HG03103 (cell line): ENCODE results near the gene USP40.

Source experiments
- ATAC-seq: cut with Tn5 transposase; IDR thresholded peaks from one replicate; pipeline ENCODE4 v1.9.1; 2021; ENCODE audit warnings: low read depth; ENCODE audit not compliant: unreplicated experiment

USP40 gene

DNA sequence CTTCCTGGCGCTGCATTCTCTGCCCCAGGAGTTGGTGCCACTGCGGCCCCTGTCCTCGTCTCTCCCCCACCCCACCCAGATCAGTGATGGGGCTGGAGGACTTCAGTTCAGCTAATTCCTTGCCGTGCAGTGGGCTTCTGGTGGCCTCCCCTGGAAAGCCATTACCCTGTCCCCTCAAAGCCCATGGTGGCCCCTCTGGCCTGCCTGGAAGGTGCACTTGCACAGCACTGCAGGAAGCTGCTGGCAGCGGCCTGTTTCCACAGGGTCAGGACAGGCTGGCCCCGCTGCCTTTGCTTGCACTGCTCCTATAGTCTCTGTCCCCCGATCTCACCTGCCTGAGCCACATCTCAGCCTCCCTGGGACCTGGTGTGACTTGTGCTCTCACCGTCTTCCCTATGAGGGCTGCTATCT lies 105.1 kb downstream of the USP40 start:
- no peak for ATAC-seq

DNA sequence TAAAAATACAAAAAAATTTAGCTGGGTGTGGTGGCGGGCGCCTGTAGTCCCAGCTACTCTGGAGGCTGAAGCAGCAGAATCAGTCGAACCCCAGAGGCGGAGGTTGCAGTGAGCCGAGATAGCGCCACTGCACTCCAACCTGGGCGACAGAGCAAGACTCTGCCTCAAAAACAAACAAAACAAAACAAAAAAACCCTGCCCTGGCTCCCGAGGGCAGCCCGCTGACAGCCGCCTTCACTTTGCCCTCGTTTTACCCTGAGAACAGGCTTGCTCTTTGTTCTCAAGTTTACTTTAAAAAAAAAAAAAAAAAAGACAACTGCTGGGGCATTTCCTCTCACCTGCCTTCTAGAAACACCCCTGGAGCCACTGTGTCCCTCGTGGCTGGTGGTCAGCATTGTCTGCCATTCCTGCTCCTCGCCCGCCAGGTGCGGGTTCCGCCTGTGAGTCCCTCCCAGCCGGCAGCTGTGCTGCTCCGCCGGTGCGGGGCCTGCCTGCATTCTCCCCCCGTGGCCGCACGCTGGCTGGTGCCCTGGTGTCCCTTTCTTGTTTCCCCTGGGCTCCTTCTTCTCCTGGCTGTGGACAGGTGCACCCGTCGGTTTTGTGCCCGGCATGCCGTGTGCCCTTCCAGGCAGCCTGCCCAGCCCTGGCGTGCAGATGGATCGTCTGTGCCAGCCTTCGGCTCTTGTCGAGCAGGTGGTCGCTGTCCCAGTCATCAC lies 105.7 kb downstream of the USP40 start:
- no peak for ATAC-seq

DNA sequence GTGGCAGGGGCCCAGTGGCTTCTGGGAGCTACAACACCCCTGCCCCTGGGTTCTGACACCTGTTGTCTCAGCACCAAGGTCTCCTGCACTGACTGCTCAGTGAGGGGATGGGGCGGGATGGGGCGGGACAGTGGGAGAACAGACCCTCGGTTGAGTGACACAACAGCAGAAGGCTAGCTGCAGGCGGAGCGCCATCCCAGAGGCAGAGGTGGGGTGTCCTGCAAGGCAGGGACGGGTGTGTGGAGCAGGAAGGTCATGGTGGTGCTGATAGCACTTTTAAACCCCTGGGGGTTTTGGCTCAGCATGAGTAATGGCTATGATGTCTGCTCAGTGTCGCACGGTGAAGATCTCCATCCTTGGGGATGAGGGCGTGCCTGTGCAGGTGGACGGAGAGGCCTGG lies 107.2 kb downstream of the USP40 start:
- ATAC-seq: no peak

GRCh38 chr2:233458826-233459225 lies 107.8 kb downstream of the USP40 start:
- ATAC-seq: no peak

DNA sequence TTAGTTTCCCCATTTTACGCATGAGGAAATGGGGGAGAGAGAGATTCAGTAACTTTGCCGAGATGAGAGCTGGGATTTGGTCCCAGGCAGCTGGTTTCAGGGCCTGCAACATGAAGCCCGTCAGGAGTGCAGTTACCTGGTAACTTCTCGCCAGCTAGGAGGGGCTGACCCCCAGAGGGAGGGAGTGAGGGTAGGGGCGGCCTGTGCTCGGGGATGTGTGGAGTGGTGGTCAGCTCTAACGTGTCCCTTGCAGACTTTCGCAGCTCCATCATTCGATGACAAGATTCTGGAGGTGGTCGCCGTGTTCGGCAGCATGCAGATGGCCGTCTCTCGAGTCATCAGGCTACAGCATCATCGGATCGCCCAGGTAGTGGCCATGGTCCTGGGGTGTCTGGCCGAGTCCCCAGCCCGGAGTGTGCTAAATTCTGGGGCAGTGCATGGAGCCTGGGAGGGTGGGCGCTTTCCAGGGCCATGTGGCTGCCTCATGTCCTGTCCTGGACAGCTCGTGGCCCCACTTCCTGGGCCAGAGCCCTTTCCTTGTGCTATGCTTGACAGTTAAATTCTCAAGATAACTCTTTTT lies 108.5 kb downstream of the USP40 start:
- ATAC-seq: no peak

DNA sequence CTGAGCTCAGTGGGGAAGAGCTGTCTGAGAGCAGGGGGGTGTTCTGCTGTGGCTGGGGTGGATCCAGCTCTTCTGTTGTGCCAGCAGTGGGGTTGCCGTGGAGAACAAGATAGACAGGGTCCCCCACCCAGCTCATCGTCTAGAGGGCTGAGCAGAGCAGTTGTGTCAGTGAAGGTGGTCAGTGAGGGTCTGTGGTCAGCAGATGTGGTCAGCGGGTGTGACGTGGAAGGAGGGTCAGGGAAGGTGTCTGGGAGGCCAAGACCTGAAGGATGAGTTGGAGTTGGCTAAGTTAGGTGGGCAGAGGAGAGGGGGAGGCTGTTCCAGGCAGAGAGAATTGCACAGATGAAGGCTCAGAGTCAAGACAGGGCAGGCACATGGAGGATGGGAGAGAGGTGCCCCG lies 109.2 kb downstream of the USP40 start:
- no peak for ATAC-seq

- no peak for ATAC-seq
These were observed 109.6 kb downstream of the USP40 start for GRCh38 chr2:233456934-233457333.

- ATAC-seq: no peak
These were observed 110.5 kb downstream of the USP40 start for GRCh38 chr2:233456111-233456510.

- no peak for ATAC-seq
These were observed 111.1 kb downstream of the USP40 start for GRCh38 chr2:233455491-233455890.

- no peak for ATAC-seq
These were observed 111.6 kb downstream of the USP40 start for GRCh38 chr2:233455006-233455405.

- ATAC-seq: no peak
These were observed 112.7 kb downstream of the USP40 start for GRCh38 chr2:233453916-233454315.

DNA sequence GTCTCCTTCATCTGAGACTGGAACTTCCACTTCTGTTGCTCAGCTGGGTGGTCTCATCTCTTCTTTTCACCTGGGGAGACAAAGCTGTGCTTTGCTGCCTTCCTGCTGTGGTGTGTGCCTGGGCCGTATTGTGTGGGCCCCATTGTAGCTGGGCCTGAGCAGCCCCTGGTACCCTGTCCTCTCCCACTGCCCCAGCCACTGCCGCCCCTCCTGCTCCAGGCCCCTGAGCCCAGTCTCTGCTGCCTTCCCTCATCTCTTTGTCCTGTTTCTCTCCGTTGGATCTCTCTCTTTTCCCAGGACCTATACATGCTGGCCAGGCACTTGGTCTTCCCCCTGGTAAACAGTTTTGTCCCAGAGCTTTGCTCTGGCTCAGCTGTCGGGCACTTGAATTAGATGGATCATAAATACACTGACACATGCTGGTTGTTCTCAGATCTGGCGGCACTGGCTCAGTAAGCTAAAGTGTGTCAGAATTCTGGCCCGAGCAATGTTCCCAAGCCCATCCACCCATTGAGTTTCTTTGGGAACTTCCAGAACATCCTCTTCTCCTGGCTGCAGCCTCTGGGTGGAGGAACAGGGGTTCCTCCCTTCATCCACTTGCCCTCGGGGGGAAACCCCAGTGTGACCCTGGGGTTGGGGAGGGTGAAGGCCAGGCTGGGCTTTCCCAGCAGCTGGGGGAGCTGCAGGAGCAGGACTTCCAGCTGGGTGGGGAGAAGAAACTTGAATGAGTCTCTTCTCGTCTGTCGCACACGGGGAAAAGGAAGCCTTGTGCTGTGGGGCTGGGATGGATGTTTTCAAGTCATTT lies 113.3 kb downstream of the USP40 start:
- no peak for ATAC-seq

DNA sequence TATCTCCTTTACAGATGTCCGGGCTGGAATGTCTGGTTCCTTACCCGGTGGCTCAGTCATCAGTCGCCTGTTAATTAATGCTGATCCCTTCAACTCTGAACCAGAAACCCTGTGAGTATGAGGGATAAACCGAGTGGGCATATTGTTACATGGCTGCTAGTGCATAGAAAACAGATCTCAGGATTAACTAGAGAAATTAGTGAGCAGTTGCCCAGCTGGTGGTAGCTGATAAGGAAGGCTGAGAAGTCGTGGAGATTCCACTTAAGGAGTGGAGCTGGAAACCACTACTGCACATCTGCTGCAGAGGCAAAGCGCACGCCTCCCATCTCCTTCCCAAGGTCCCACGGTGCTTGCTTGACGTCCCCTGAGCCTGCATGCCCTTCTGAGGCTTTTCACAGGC lies 114.6 kb downstream of the USP40 start:
- ATAC-seq: no peak

DNA sequence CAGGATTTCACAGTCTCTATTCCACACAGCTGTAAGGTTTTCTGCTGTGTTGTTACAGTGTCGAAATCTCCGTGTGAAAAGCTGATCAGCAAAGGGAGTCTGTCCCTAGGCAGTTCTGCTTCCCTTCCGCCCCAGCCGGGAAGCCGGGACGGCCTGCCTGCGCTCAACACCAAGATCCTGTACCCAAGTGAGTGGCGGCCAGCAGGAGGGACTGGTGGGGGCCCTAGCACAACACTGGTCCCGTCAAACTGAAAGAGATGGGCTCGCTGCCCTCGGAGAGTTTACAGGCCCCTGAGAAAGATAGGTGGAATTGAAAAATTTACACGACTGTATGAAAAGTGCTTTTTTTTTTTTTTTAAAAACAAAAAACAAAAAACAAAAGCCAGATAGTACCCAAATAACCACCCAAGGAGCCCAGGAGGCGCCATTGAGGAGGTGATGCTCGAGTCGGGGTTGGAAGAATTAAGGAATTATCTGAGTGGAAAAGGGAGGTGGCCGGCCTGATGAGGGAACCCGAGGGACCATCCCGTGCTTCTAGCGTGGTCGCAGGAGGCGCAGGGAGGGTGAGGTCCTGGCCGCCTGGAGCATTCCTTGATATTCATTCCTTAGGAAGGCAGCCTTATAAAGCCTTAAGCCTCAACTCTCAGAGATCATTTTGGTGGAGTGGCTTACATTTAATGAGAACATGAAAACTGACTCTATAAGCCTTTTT lies 115.6 kb downstream of the USP40 start:
- no peak for ATAC-seq

DNA sequence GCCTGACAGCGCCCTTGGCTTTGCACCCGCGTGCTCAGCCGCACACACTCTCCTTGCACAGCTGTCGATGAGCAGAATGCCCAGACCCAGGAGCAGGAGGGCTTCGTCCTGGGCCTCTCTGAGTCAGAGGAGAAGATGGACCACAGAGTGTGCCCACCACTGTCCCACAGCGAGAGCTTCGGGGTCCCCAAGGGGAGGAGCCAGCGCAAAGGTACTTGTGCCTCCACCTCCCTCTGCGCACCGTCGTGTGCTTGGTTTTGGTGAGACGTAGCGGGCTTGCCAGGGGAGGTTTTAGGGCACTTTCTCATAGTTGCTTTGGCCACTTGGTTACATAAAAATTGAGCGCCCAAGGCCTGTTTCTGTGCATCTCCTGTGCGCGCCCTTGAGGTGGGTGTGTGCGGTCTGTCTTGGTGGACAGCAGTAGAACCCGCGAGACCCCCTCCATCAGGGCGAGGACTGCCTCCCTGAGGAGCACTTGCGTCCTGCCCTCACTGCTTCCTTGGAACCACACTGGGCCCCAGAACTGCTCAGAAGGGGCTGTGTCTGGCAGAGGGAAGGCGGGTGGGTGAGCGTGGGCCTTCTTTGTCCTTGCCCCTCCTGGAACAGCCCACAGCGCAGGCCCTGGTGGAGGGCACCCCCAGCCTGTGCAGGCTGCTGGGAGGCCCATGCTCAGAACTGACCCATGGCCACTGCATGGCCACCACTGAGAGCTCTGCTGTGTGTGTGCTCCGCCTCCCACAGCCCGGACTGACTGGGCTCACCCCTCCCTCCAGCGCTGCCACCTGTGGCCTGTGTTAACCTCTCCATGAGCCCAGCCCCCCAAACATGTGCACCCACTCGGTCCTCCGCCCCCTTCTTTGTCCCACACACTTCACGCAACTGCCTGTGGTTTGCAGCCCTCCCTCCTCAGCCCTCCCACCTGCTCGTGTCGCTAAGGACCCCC lies 116.4 kb downstream of the USP40 start:
- no peak for ATAC-seq

- no peak for ATAC-seq
These were observed 117.3 kb downstream of the USP40 start for GRCh38 chr2:233449081-233449901.

DNA sequence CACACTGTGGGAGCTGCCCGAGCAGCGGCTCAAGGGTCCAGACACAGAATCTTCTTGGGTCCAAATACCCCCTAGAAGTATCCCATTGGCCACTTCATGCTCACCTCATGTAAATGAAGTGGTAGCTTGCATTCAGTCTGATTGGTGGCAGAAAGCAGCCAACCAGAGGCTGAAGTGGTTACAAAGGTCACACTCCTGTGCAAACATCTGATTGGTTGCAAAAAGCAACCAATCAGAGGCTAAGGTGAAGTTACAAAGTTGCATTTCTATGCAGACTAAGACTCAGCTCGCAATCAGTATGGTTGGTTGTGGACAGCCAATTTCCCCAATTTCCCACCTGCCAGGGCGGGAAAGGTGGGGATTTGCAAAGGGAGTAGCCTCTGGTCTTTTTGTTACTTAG lies 118.0 kb downstream of the USP40 start:
- ATAC-seq: no peak

DNA sequence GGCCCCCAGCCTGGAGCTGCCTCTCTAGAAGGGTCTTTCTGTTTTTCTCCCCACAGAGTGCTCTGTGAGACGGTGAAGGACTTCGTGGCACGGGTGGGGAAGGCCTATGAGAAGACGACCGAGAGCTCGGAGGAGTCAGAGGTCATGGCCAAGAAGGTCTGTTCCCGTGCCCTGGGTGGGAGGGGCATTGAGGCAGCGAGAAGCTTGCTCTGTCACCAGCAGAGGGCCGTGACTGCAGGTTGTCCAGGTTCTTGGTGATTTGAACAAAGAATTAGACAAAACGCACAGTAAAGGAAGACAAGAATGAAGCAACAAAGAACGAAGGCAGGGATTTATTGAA lies 118.4 kb downstream of the USP40 start:
- no peak for ATAC-seq

GRCh38 chr2:233447506-233448219 lies 118.9 kb downstream of the USP40 start:
- ATAC-seq: no peak
